Testis (tissue), 3 donors: Measurements from ENCODE around the gene TNPO3. TPM values are rescaled to one million over a fixed set of nuclear protein-coding genes. Genes with fewer than 3 reads are reported as not detected.

Experiments
- DNase-seq: peaks from one replicate; pipeline ENCODE4 v3.0.0-alpha.2; 2019
- H3K27ac ChIP-seq, 2 donors: fragments of 200-600 bp; sonication (generic); one replicate each; pipeline ENCODE4 v1.5.1; 2019
- H3K27me3 ChIP-seq: fragments of 200-600 bp; sonication (generic); one replicate; pipeline ENCODE4 v1.5.1; 2019
- H3K36me3 ChIP-seq: fragments of 200-600 bp; sonication (generic); one replicate; pipeline ENCODE4 v1.5.1; 2017; ENCODE audit warnings: low read depth; ENCODE audit errors: missing control alignments
- H3K4me1 ChIP-seq: fragments of 200-600 bp; sonication (generic); one replicate; pipeline ENCODE4 v1.5.1; 2019
- H3K4me3 ChIP-seq, 2 donors: fragments of 200-600 bp; sonication (generic); one replicate each; pipeline ENCODE4 v1.5.1; 2017 to 2019
- H3K9me3 ChIP-seq: fragments of 200-600 bp; sonication (generic); one replicate; pipeline ENCODE4 v1.5.1; 2017
- CTCF ChIP-seq, 3 experiments: fragments of 450-650 bp in 2 of 3; fragments of 200-600 bp in 1 of 3; sonication (generic) in 1 of 3; IDR thresholded peaks; one replicate each; pipeline ENCODE4 v1.5.1; 2016 to 2019; ENCODE audit warnings: antibody characterized with exemption in 3 of 3, mild to moderate bottlenecking in 2 of 3, moderate library complexity in 1 of 3
- POLR2A ChIP-seq: fragments of 450-650 bp; IDR thresholded peaks from one replicate; pipeline ENCODE4 v1.6.1; 2017; ENCODE audit warnings: antibody characterized with exemption, mild to moderate bottlenecking, moderate library complexity
- WGBS, 2 donors: methylation state at CpG; one replicate each; pipeline ENCODE4 v1.1.5; 2018; 5-methylcytosine and 5-hydroxymethylcytosine counted together
- intact Hi-C: fragments of 100-400 bp; cut with DNase I; formaldehyde crosslinking; loops from one replicate; pipeline ENCODE4 v1.15.1; 2023; ENCODE audit warnings: low total_unique reads
- polyA plus RNA-seq: library from polyadenylated mRNA; stranded (reverse); fragments of 350-450 nt; fragmentation: Illumina TruSeq; extraction: RNeasy Lipid Tissue Mini Kit (QIAGEN cat#74804); gene quantifications from one replicate; pipeline ENCODE4 v1.2.3, GENCODE V29; 2014; ENCODE audit warnings: low read depth, low replicate concordance; ENCODE audit not compliant: insufficient read depth
- total RNA-seq, 2 donors: library from RNA; depleted of rRNA; stranded (reverse); fragments of >200 nt; gene quantifications; one replicate each; pipeline ENCODE4 v1.2.3, GENCODE V29; 2016

Gene TNPO3
- total and polyA plus RNA-seq, 3 donors from 2014 or later = 52.5 to 62.8 (median 55.5) TPM

DNA sequence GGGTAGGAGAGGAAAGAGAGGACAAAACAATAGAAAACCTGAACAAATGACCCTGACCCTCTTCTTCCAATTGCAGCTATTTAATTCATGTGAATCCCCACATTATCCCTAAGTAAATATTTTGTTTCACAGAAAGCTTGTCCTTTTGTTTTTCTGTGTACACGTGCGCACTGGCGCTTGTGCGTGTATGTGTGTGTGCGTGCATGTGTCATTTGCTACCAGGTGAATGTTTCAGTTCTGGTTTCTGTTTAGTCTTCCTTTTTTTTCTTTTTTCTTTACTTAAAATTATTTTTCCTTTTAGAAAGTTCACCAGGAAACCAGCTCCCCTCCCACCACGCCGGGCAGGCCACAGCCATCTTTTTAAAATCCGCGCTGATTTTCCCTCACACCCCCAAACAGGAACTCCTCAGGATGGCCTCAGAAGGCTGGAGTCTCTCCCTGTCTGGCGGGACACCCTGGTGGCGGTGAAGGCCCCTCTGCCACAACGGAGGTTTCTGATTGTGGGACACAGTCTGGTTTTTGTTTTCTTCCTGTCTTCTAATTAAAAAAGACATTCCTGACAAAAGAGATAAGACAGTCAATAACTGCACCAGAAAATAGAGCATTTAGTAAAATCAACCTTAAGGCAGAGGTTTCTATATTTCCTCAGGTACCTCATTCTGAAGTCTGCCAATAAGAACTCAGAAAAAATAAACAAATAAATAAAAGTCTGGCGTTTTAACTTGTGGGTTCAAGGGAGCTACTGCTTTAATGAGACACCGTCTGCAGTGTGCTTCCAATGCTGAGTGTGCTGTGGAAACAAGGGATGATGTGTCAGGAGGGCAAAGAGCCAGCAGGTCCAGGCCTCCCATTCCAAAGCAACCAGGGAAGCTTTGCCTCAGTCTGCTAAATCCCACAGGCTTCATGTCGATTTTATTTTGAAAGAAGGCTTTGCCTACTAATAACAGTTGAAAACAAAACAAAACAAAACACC, 99.8 kb downstream of the TNPO3 start:
- Histone ChIP-seq H3K36me3 (no peaks in the 10 kb centered on the region), H3K9me3 (no peaks in the 10 kb centered on the region), H3K27me3 (no peaks in the 10 kb centered on the region), H3K4me1 (no peaks in the 10 kb centered on the region), H3K4me3 (no peak overlapping the region), H3K27ac (no peak overlapping the region)
- no peak for DNase-seq
- intact Hi-C loops = no loop called here
- TF ChIP-seq CTCF (IDR thresholded peaks at IDR 0.05) (no peak), POLR2A (no peak)
- 73 to 77% methylated on average over 15 of the region's 15 CpGs for WGBS, 2 donors

- Histone ChIP-seq H3K9me3 (no peaks in the 10 kb centered on the region), H3K4me3 (no peak overlapping the region), H3K4me1 (no peaks in the 10 kb centered on the region), H3K27me3 (no peaks in the 10 kb centered on the region), H3K27ac (no peak overlapping the region), H3K36me3 (no peaks in the 10 kb centered on the region)
- TF ChIP-seq CTCF (IDR thresholded peaks at IDR 0.05) (no peak), POLR2A (no peak)
- intact Hi-C loops = no loop called here
- 82 to 87% methylated on average over 2 of the region's 2 CpGs for WGBS, 2 donors
- DNase-seq = no peak
Measured at GRCh38 chr7:128954150-128954549, 100.8 kb downstream of the TNPO3 start.

GRCh38 chr7:128951296-128951695, 103.6 kb downstream of the TNPO3 start:
- no peak overlapping the region for H3K27ac ChIP-seq
- DNase-seq = no peak
- no peaks in the 10 kb centered on the region for H3K27me3 ChIP-seq
- no peak overlapping the region for H3K4me3 ChIP-seq
- intact Hi-C loops = no loop called here
- no peak for TF ChIP-seq CTCF (IDR thresholded peaks at IDR 0.05)
- no peak for TF ChIP-seq POLR2A
- 51 to 61% methylated on average over 5 of the region's 5 CpGs for WGBS, 2 donors
- no peaks in the 10 kb centered on the region for H3K4me1 ChIP-seq
- no peaks in the 10 kb centered on the region for H3K36me3 ChIP-seq
- no peaks in the 10 kb centered on the region for H3K9me3 ChIP-seq

GRCh38 chr7:128948976-128949760, 105.7 kb downstream of the TNPO3 start:
- WGBS, 2 donors = 90 to 95% methylated on average over 2 to 4 of the region's 4 CpGs
- intact Hi-C loops = no loop called here
- DNase-seq = no peak

More at GRCh38 chr7:128948976-128949760, 105.7 kb downstream of the TNPO3 start:
- Histone ChIP-seq H3K36me3 (no peaks in the 10 kb centered on the region), H3K27ac (no peak overlapping the region), H3K4me3 (no peak overlapping the region), H3K4me1 (no peaks in the 10 kb centered on the region), H3K9me3 (no peaks in the 10 kb centered on the region), H3K27me3 (no peaks in the 10 kb centered on the region)
- no peak for TF ChIP-seq POLR2A
- TF ChIP-seq CTCF (IDR thresholded peaks at IDR 0.05) = no peak
